Activated naive CD4-positive, alpha-beta T cell treated with Interleukin-2 at 50 U/mL for 16 hours (primary cell): ENCODE measurements around the gene PARP1.
"Not testable (repeated sequence)": the region's sequence is repeated elsewhere in the genome, so short reads cannot be mapped to it uniquely, and the experiment has no call there.

Experiments
- DNase-seq: peaks from one replicate; pipeline ENCODE4 v3.0.0-alpha.2; 2020

The PARP1 gene

DNA sequence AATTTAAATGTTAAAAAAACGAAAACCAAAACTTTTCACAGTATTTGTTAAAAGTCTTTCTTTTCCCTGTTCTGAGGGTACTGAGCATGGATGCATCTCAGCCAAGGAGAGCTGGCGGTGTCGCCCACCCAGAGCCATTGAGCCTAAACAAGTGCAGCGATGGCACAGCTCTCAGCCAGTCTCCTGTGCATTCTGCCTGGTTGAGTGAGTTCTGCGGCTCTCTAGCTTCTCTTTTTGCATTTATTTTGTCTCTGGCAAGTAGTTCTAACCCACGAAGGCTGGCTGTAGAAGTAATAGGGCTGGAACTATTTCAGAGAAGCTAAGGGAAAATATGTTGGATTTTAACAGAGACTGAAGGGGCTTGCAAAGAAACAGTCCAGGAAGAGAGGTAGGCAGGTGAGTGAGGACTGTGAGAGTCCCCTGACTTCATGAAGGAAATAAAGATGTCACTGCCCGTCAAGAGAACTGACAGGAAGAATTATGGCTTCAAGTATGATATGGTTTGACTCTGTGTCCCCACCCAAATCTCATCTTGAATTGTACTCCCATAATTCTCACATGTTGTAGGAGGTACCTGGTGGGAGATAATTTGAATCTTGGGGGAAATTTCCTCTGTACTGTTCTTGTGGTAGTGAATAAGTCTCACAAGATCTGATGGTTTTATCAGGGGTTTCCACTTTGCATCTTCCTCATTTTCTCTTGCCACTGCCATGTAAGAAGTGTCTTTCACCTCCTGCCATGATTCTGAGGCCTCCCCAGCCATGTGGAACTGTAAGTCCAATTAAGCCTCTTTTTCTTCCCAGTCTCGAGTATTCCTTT lies 63.2 kb downstream of the PARP1 start:
- no peak for DNase-seq

- no peak for DNase-seq
Measured at GRCh38 chr1:226342656-226343055, 65.2 kb downstream of the PARP1 start.

DNA sequence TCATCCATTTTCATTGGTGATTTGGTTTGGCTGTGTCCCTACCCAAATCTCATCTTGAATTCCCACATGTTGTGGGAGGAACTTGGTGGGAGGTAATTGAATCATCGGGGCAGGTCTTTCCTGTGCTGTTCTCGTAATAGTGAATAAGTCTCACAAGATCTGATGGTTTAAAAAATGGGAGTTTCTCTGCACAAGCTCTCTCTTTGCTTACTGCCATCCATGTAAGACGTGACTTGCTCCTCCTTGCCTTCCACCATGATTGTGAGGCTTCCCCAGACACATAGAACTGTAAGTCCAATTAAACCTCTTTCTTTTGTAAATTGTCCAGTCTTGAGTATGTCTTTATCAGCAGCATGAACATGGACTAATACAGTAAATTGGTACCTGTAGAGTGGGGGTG lies 67.8 kb downstream of the PARP1 start:
- DNase-seq: not testable (repeated sequence)

DNA sequence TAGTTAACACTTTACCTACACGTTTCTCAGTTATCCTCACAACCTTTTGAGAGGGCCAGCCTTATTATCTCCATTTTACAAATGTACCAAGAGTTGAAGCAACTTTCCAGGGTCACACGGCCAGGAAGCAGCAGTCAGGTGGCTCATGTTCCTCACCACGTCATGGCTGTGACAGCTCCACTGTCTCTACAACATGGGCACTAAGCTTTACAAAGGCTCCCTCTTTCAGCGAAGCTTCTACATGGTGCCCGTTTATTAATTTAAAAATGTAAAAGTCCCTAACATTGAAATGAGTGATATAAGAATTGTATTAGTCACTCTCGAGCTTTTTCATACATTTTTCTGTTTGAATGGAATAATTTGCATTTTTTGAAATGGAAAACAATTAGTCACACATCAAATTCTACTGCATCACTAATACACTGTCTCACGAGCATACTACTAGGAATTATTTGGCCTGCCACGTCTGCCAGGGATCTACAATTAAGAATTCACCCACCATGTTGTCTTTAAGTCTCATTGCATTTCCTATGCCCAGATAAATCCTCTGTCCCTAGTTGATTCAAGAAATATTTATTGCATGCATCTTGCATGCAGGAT lies 70.5 kb downstream of the PARP1 start:
- DNase-seq: peak; percentile 13

GRCh38 chr1:226335661-226336060 lies 72.2 kb downstream of the PARP1 start:
- no peak for DNase-seq

DNA sequence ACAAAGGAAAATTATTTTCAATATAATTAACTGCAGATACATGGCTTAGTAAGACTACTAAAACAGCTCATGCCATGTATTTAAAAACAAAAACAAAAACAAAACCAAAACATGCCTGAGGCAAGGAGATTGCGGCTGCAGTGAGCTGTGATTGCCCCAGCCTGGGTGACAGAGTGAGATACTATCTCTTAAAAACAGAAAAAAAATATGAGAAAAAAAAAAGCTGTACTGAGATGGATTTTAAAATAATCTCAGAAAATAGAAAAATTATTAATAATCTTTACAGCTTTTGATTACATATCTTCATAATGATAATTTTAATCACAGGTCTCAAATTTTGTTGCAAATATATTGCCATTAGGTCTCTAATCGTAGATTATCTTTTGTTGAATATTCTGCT lies 74.9 kb downstream of the PARP1 start:
- no peak for DNase-seq

DNA sequence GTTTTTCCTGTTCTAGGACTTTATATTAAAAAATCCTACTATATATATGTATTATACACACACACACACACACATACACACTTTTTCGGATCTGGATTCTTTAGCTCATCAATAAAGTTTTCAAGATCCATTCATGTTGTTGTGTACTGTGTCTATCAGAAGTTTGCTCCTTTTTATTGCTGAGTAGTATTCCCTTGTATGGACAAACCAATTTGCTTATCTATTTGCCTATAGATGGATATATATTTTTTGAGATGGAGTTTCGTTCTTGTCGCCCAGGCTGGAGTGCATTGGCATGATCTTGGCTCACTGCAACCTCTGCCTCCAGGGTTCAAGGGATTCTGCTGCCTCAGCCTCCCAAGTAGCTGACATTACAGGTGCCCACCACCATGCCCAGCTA lies 78.7 kb downstream of the PARP1 start:
- DNase-seq: no peak

- DNase-seq: no peak
Measured at GRCh38 chr1:226327761-226328162, 80.1 kb downstream of the PARP1 start.

DNA sequence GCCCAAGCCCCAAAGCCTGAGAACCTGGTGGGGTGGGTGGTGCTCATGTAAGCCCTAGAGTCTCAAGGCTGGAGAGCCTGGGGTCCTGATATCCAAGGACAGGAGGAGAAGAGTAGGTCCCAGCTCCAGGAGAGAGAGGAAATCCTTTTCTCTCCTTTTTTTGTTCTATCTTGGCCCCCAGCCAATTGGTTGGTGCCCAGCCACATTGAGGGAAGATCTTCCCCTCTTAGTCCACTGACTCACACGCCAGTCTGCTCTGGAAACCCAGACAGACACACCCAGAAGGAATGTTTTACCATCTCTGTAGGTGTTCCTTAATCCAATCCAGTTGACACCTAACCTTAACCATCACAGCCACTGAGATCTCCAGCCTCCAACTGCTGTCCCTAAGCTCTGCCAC lies 82.7 kb downstream of the PARP1 start:
- no peak for DNase-seq

DNA sequence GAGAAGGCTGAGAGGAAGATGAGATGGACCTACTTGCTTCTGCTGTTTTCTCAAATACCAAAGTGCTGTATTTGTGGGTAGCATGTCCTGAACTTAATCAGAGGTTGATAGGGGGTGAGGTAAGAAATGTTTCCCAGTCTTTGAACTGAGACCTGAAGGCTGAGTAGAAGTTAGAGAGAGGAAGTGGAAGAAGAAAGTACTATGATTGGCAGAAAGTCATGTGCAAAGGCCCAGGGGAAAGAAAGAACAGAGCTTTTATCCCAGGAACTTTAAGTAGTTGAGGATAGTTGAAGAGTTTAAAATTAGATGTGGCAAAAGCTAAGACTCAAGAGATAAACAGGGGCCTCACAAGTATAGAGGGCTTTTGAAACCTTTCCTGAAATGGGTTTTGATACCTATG lies 83.4 kb downstream of the PARP1 start:
- DNase-seq: no peak

DNA sequence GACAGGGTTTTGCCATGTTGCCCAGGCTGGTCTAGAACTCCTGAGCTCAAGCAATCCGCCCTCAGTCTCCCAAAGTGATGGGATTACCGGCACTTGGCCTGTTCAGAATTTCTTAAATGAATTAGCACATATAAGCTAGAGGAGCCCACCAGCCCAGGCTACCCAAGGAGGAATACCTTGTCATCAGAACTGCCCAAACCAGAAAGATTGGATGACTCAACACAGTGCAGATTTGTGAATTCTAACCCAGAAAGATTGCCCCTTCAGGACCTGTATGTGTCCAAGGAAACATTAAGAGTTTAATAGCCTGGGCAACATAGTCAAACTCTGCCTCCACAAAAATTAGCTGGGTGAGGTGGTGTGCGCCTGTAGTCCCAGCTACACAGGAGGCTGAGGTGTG lies 84.9 kb downstream of the PARP1 start:
- no peak for DNase-seq

GRCh38 chr1:226320930-226321329 lies 87.0 kb downstream of the PARP1 start:
- no peak for DNase-seq

DNA sequence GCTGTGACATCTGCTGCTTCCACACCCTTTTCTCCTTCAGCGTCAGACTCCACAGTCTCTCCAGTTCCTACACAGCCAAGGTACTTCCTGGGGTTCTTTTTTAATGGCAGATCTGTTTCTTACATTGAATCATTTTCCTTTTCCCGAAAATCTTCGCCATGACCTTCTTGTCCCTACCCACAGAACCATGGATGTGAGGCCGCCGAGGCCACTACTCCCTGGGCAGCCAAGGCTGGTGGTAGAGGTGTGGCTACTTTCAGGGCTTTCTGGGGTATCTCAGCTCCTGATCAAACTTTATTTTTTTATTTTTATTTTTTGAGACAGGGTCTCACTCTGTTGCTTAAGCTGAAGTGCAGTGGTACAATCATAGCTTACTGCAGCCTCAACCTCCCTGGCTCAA lies 89.4 kb downstream of the PARP1 start:
- no peak for DNase-seq

- DNase-seq: no peak
Measured at GRCh38 chr1:226314055-226314454, 93.8 kb downstream of the PARP1 start.

DNA sequence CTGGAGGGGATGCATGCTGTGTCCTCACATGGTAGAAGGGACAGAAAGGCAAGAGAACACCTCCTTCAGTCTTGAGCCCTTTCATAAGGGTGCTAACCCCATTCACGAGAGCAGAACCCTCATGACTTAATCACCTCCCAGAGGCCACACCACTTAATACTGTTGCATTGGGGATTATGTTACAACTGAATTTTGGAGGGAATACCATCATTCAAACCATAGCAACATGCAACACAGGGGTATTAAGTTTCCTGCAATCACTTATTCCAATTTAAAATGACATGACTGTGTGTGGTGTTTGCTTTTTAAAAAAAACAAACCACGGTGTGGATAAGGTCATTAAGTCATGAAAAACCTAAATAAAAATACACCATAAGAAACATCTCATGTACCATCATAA lies 95.8 kb downstream of the PARP1 start:
- DNase-seq: no peak

GRCh38 chr1:226311376-226311775 lies 96.5 kb downstream of the PARP1 start:
- DNase-seq: no peak
